ENCODE data around the gene HDAC6. TPM values are rescaled to one million over a fixed set of nuclear protein-coding genes. Genes with fewer than 3 reads are reported as not detected.
"Not testable (repeated sequence)": the region's sequence is repeated elsewhere in the genome, so short reads cannot be mapped to it uniquely, and the experiment has no call there.

Gene HDAC6
- total RNA-seq, 1 donor from 2014 or later, result 58.6 TPM

DNA sequence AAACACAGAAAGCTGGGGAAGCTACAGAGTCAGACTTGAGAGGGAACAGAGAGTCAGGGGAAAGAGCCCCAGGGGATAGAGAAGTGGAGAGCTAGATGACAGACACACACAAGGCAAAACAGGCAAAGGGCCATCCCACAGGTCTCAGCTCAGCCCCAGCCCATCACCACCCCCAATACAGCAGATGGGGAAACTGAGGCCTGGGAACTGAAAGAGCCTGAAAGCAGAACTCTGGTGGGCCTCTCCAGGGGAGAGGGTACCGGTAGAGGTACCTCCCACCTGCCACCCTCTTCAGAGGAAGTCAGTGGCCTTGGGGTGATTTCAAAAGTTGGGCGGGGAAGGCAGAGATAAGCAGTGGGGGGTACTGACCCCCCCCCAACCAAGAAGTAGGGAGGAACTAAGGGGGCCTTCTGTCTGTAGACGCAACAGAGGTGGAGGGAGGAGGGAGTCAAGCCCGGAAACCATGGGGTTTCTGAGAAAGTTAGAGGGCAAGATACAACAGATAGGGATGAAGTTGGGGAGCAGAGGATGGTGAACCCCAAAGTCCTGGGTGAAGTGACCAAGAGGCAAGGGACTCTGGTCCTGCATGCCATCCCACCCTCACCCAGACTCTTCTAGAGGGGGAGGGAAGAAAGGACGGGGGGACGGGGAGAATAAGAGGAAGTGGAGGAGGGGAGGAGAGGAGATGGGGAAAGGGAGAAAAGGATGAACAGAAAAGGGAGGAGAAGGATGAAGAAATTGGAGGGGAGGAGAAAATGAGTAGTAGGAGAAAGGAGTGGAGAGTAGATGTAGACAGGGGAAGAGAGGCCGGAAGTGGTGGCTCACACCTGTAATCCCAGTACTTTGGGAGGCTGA is 12.3 kb upstream of the HDAC6 start:
- no peak for DNase-seq

DNA sequence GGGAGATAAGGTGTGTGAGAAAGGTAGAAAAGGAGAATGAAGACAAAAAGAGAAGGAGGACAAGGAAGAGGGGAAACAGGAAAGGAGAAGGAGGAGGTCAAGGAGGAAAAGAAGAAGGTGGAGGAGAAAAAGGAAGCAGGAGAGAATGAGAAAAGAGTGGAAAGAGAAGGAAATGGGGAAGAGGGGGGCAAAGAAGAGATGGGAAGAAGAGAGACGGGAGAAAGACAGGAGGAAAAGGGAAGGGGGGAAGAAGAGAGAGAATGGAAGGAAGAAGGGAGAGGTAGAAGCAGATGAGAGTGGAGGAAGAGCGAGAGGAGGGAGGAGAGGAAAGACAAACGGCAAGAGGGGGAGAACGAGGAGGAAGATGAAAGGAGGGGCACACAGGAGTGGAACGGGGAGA is 11.4 kb upstream of the HDAC6 start:
- no peak for DNase-seq

DNA sequence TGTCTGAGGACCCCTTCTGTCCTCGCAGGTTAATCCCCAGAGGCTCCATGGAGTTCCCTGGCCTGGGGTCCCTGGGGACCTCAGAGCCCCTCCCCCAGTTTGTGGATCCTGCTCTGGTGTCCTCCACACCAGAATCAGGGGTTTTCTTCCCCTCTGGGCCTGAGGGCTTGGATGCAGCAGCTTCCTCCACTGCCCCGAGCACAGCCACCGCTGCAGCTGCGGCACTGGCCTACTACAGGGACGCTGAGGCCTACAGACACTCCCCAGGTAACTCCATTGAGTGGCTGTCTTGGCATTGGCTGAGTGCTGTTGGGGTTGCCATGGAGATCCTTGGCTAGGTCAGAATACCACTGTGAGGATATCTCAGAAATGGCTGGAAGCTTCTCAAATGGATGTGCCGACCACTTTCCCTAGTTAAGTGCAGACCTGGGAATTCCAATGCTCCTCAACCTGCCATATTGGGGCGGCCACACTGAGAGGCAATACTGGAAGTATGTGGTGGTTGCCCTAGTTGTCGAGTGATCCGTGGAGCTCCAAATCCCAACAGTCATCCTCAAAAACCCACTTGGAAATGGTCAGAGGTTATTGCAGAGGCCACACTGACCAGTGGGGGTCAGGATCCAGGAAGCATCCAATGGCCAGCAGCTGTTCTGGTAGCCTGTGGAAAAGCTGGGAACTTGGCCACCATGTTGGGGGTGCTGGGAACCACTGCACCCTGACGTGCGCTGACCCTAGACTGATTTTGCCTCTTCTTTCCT is 10.6 kb upstream of the HDAC6 start:
- DNase-seq, result no peak

DNA sequence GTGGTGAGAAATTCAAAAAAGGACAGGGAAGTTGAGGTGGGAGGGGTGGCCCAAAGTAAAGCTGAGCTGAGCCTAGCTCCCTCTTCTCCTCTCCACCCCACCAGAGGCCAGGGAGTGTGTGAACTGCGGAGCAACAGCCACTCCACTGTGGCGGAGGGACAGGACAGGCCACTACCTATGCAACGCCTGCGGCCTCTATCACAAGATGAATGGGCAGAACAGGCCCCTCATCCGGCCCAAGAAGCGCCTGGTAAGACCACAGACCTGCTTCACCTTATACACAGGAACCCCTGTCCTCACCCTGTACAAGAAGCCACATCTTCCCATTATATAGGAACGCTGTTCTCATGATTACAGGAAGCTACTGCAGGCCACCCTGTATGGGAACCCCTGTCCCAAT is 9.6 kb upstream of the HDAC6 start:
- no peak for DNase-seq

- no peak for DNase-seq
Observed at GRCh38 chrX:48793935-48794334, 7.9 kb upstream of the HDAC6 start.

GRCh38 chrX:48794340-48794910 is 7.4 kb upstream of the HDAC6 start:
- no peak for DNase-seq

- no peak for DNase-seq
Observed at GRCh38 chrX:48794911-48795515, 6.9 kb upstream of the HDAC6 start.

DNA sequence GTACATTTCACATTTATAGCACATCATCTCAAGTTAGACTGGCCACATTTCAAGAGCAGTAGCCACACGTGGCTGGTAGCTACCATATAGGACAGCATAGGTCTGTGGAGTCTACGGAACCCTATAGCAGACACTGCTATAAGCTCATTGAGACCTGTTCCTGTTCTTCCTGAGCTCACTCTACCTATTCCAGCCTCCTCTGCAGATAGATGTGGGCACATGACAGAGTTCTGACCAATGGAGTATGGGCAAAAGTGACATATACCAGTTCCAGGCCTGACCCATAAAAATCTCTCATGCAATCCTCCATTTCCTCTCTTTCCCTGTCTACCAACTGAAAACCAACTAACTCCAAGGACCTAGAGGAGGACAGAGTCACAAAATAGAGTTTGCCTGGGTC is 3.5 kb upstream of the HDAC6 start:
- no peak for DNase-seq

DNA sequence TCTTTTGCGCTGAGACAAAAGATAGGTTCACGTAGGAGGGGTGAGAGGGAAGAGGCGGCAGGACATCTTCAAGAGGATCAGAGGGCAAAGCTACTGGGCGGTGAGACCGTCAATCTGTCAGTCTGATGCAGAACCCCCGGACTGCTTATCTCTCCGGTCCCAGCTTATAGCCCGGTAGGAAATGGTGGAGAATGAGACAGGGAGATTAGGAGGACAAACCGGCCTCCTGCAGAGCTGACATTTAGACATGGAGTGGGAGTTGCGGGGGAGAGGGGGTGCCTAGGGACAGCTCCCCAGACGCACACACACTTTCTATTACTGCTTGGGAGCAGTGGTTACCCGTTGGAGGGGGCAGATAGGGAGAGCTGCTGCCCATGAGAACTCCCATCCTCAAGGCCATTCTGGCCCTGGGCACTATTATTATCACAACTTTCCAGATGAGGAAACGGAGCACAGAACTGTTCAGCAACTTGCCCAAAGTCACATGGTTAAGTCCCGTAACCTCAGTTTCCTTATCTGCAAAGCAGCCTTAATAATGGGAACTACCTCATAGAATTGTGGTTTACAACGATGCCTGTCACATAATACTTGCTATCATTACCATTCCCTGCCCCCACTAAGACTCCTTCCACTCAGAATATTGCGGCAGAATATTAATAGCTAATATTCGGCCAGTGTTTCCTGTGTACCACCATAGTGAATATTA is 1.1 kb upstream of the HDAC6 start:
- DNase-seq, result peak; percentile 61

- DNase-seq, result peak; percentile 53
Observed at GRCh38 chrX:48802089-48802904, 430 bp downstream of the HDAC6 start.

GRCh38 chrX:48802905-48803200 is 986 bp downstream of the HDAC6 start:
- DNase-seq, result no peak

GRCh38 chrX:48806081-48806480 is 4.2 kb downstream of the HDAC6 start:
- no peak for DNase-seq

DNA sequence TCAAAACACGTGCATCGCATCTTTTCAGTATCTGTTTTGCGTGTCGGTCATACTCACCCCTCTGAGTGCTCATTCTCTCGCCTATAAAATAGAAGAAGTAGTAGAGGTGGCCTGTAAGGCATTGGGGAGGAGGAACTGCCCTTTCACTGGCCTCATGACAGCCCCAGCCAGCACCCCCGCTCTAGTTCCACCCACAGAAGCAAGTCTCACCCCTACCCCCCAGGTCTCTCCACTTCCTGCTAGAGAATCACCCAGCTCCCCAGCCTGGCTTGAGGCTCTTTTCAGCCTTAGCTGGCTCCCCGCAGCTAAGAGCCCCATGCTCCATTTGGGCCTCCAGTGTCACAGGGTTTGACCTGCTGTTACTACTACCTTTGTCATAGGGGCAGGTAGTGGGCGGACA is 11.8 kb downstream of the HDAC6 start:
- no peak for DNase-seq

DNA sequence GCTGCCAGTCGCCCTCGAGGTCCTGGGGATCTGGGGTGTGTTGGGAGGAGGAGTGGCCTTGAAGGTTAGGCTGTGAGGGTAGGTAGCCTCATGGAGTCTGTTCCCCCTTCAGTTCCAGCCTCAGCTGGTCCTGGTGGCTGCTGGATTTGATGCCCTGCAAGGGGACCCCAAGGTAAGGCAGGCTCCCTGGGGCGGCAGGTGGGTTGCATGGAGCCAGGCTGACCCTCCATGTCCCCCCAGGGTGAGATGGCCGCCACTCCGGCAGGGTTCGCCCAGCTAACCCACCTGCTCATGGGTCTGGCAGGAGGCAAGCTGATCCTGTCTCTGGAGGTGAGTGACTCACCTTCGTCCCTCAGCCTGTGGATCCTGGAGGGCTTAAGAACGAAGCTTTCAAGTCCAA is 12.9 kb downstream of the HDAC6 start:
- no peak for DNase-seq

DNA sequence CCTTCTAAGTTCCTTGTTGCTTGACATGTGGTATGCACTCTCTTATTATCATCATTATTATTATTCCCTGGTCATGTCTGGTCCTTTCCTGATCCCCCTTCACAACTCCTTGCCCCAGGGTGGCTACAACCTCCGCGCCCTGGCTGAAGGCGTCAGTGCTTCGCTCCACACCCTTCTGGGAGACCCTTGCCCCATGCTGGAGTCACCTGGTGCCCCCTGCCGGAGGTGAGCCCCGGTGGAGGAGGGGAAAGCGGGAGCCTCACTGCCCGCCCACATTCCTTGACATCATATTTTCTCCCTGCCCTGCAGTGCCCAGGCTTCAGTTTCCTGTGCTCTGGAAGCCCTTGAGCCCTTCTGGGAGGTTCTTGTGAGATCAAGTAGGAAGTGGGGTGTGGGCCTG is 13.4 kb downstream of the HDAC6 start:
- DNase-seq, result no peak

- no peak for DNase-seq
Observed at GRCh38 chrX:48816014-48816810, 14.3 kb downstream of the HDAC6 start.

- no peak for DNase-seq
Observed at GRCh38 chrX:48818098-48818497, 16.2 kb downstream of the HDAC6 start.

DNA sequence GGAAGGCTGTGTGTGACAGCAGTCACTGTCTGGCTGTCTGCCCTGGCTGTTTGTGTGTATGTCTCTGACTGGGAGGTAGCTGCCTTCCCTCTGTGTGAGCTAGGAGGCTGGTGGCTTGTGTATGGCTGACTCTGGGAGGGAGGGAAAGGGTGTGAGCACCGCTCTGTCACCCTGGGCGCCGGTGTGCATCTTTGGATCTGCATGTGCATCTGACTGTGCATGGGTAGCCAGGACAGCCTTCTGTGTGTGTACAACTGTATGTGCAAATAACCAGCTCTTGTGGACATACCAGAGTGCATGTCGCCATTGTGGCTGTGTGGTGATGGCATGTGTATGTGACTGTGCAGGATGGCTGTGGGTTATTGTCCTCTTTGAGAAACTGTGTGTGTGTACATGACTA is 17.0 kb downstream of the HDAC6 start:
- DNase-seq, result no peak

DNA sequence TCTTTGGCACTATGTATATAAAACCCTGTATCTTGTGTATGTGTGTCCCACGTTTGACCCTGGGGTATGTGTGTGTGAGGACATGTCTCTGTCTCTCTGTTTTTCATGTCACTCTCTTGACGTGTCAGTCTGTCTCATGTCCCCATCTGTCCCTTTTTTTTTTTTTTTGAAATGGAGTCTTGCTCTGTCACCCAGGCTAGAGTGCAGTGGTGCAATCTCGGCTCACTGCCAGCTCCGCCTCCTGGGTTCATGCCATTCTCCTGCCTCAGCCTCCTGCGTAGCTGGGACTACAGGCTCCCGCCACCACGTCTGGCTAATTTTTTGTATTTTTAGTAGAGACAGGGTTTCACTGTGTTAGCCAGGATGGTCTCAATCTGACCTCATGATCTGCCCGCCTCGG is 17.5 kb downstream of the HDAC6 start:
- not testable (repeated sequence) for DNase-seq

- DNase-seq, result no peak
Observed at GRCh38 chrX:48823053-48823452, 21.2 kb downstream of the HDAC6 start.

GRCh38 chrX:48824066-48824465 is 22.2 kb downstream of the HDAC6 start:
- no peak for DNase-seq
